MM.1S (cell line): ENCODE measurements around the gene LZTS2.

Source experiments
- EZH2 ChIP-seq: fragments of 300-600 bp; sonication (generic); optimal IDR thresholded peaks from 2 replicates; pipeline ENCODE3; 2017; ENCODE audit warnings: low read depth, mild to moderate bottlenecking, antibody characterized with exemption, low read length, mixed read lengths
- TF ChIP-seq, protein P1 (sequence below): fragments of 300-600 bp; sonication (generic); IDR thresholded peaks from 2 replicates; pipeline ENCODE4 v1.5.1; 2016; ENCODE audit warnings: antibody characterized with exemption, low read length, mixed read lengths

DNA sequence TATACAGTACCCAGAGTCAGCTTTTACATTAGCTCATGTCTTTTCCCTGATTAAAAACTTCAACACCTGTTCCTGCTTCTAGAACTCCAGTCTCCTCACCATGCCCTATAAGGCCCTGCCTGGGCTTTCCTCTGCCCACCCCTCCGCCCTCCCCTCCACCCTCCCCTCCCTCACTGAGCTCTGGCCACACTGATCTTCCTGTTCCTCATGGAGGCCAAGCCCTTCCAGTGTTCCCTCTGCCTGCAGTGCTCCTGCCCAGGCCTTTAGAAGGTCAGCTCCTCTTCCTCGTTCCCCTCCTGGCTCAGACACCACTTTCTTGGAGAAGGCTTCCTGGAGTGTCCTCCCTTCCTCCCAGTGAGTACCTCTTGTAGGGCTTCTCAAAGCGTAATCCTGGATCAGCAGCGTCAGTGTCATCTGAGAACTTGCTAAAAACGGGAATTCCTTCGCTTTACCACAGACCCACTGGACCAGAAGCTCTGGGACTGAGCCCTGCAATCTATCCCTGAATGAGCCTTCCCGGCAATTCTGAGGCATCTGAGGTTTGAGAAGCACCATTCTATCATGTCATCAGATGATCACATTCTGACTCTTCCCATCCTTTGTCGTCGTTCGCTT, 27.6 kb downstream of the LZTS2 start:
- TF ChIP-seq EZH2, result no peak
- TF ChIP-seq, protein P1, sequence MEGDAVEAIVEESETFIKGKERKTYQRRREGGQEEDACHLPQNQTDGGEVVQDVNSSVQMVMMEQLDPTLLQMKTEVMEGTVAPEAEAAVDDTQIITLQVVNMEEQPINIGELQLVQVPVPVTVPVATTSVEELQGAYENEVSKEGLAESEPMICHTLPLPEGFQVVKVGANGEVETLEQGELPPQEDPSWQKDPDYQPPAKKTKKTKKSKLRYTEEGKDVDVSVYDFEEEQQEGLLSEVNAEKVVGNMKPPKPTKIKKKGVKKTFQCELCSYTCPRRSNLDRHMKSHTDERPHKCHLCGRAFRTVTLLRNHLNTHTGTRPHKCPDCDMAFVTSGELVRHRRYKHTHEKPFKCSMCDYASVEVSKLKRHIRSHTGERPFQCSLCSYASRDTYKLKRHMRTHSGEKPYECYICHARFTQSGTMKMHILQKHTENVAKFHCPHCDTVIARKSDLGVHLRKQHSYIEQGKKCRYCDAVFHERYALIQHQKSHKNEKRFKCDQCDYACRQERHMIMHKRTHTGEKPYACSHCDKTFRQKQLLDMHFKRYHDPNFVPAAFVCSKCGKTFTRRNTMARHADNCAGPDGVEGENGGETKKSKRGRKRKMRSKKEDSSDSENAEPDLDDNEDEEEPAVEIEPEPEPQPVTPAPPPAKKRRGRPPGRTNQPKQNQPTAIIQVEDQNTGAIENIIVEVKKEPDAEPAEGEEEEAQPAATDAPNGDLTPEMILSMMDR, result no peak
